B cell (primary cell): ENCODE results near the gene CACNA2D2.

ENCODE experiments used
- CTCF ChIP-seq: fragments of 200-600 bp; IDR thresholded peaks from one replicate; pipeline ENCODE4 v1.8.0; 2022; ENCODE audit warnings: antibody characterized with exemption, mild to moderate bottlenecking
- EZH2 ChIP-seq: IDR thresholded peaks from 2 replicates; pipeline ENCODE4 v1.6.1; 2012; ENCODE audit warnings: borderline replicate concordance, low read depth, mild to moderate bottlenecking, moderate library complexity, low read length; ENCODE audit not compliant: insufficient read depth, poor library complexity, severe bottlenecking

- no peak for TF ChIP-seq CTCF
- no peak for TF ChIP-seq EZH2
Observed at GRCh38 chr3:50484722-50485121, 18.7 kb downstream of the CACNA2D2 start.
